ENCODE measurements around the gene TLR8.

DNA sequence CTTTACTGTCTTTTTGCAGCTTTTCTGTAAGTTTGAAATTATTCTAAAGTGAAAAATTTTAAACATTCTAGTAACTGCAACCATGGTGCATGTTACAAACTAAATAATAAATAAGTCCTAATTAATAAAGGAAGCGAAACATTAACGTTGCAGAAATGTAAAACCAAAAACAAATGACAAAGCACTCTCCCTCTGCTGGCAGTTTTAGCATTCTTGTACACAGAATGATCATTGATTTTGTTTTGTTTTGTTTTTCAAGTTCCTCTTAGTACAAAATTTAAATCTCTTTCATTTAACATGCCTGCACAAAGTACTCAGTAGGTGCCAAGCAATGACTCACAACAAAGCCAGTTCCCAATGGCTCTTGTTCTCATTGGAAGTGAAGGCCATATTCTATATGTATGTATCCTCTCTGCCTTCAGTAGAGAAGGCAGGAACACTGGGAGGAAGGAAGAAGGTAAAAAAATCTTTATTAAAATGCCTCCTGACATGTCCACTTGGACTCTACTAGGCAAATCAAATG lies 54.8 kb downstream of the TLR8 start:
- TF ChIP-seq ARNTL (CRISPR knock-in tag; IDR thresholded peaks at IDR 0.05; ENCODE audit: borderline replicate concordance, low read depth) (no peak), SNAI2 (CRISPR knock-in tag; IDR thresholded peaks at IDR 0.05) (no peak), OSR1 (CRISPR knock-in tag; IDR thresholded peaks at IDR 0.05) (no peak), ZNF8 (CRISPR knock-in tag; IDR thresholded peaks at IDR 0.05) (no peak), BACH2 (CRISPR knock-in tag; IDR thresholded peaks at IDR 0.05; ENCODE audit: borderline replicate concordance) (no peak), RARB (CRISPR knock-in tag; IDR thresholded peaks at IDR 0.05) (no peak)
- TF ChIP-seq, protein P1, sequence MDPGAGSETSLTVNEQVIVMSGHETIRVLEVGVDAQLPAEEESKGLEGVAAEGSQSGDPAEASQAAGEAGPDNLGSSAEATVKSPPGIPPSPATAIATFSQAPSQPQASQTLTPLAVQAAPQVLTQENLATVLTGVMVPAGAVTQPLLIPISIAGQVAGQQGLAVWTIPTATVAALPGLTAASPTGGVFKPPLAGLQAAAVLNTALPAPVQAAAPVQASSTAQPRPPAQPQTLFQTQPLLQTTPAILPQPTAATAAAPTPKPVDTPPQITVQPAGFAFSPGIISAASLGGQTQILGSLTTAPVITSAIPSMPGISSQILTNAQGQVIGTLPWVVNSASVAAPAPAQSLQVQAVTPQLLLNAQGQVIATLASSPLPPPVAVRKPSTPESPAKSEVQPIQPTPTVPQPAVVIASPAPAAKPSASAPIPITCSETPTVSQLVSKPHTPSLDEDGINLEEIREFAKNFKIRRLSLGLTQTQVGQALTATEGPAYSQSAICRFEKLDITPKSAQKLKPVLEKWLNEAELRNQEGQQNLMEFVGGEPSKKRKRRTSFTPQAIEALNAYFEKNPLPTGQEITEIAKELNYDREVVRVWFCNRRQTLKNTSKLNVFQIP (CRISPR knock-in tag; IDR thresholded peaks at IDR 0.05; ENCODE audit: borderline replicate concordance, low read depth): no peak
- TF ChIP-seq, protein P2, sequence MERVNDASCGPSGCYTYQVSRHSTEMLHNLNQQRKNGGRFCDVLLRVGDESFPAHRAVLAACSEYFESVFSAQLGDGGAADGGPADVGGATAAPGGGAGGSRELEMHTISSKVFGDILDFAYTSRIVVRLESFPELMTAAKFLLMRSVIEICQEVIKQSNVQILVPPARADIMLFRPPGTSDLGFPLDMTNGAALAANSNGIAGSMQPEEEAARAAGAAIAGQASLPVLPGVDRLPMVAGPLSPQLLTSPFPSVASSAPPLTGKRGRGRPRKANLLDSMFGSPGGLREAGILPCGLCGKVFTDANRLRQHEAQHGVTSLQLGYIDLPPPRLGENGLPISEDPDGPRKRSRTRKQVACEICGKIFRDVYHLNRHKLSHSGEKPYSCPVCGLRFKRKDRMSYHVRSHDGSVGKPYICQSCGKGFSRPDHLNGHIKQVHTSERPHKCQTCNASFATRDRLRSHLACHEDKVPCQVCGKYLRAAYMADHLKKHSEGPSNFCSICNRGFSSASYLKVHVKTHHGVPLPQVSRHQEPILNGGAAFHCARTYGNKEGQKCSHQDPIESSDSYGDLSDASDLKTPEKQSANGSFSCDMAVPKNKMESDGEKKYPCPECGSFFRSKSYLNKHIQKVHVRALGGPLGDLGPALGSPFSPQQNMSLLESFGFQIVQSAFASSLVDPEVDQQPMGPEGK (CRISPR knock-in tag; IDR thresholded peaks at IDR 0.05; ENCODE audit: borderline replicate concordance): no peak
